Islet of Langerhans (tissue), 1 donor: ENCODE results near the gene SENP5.
"Not testable (repeated sequence)": the region's sequence is repeated elsewhere in the genome, so short reads cannot be mapped to it uniquely, and the experiment has no call there.

ENCODE experiments used
- FAIRE-seq: peaks from one replicate; lab custom pipeline; 2011; peaks lifted over from hg19 to GRCh38; lab: Jason Lieb, UNC

SENP5 gene, protein sequence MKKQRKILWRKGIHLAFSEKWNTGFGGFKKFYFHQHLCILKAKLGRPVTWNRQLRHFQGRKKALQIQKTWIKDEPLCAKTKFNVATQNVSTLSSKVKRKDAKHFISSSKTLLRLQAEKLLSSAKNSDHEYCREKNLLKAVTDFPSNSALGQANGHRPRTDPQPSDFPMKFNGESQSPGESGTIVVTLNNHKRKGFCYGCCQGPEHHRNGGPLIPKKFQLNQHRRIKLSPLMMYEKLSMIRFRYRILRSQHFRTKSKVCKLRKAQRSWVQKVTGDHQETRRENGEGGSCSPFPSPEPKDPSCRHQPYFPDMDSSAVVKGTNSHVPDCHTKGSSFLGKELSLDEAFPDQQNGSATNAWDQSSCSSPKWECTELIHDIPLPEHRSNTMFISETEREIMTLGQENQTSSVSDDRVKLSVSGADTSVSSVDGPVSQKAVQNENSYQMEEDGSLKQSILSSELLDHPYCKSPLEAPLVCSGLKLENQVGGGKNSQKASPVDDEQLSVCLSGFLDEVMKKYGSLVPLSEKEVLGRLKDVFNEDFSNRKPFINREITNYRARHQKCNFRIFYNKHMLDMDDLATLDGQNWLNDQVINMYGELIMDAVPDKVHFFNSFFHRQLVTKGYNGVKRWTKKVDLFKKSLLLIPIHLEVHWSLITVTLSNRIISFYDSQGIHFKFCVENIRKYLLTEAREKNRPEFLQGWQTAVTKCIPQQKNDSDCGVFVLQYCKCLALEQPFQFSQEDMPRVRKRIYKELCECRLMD

DNA sequence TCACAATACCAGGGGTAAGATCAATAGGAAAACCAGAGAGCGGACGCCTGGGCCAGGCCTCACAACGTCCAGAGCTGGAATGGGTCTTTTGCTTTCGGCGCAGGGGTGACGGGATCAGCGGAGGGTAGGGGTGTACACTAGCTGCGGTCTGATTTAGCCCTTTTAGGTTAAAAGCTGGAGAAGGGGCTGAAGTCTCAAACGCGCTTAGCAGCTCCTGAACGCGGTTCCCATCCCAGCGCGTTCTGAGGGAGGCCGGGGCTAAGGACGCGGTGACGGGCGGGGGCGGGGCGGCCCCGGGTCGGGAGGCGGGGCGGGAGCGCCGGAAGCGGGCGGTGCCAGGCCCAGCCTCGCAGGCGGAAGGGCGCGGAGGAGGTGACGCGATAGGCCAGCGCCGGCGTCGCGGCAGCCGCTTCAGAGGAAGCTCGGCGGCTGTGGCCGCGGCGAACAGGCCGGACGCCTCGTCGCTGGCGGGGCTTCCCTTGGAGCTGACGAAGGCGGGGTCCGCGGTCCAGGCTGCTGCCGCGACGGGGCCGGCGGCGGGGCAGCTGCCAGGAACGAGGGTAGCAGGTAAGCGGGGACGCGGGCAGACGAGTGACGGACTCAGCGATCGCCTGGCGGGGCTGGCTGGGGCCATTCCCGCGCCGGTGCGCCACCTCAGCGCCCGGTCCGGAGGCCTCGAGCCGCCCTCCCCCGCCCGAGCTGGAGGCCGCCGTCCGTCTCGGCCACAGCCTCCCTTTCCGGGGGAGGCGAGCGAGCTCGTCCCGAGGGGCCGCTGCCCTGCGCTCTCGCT lies at the start of gene SENP5:
SENP5 (plus strand) TSS at position 414 of the 790 bp plus-strand sequence. CDS start 17,262 bp downstream, outside the sequence.
- FAIRE-seq, result no peak

DNA sequence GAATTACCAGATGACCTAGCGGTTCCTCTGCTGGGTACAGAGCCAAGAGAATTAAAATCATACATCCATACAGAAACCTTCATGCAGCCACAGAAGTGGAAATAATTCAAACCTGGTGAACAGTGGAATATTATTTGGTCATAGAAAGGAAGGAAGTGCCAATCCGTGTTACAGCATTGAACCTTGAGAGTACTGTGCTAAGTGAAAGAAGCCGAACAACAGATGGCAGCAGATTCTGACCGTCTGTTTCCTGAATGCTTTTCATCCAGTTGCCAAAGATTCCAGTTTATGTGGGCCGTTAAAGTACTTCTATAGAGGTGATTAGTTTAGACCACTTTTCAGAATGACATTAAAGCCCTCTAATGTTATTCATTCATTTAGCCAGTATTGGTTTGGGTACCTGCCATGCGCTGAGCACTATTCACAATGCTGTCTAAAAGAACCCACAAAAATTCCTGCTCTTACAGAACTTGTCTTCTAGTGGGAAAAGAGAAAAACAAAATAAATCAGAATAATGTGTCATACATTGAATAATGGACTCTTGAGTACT lies 45.8 kb upstream of the SENP5 start:
- no peak for FAIRE-seq

DNA sequence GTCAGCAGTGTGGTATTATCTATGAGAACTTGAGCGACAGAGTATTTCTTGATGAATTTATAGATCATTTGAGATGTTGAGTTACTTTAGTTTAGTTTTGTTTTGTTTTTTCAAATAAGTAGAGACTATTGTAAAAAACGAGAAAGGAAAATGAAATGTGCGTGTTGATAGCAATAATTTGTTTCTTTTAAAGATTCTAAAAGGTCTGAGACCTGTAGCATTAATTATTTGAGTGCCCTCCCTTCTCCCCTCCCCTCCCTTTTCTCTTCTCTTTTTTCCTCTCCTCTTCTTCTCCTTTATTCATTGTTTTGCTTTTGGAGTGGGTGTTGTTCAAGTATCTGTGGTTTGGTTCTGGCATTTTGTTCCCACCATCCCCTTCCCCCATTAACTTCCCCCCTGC lies 38.1 kb upstream of the SENP5 start:
- not testable (repeated sequence) for FAIRE-seq

DNA sequence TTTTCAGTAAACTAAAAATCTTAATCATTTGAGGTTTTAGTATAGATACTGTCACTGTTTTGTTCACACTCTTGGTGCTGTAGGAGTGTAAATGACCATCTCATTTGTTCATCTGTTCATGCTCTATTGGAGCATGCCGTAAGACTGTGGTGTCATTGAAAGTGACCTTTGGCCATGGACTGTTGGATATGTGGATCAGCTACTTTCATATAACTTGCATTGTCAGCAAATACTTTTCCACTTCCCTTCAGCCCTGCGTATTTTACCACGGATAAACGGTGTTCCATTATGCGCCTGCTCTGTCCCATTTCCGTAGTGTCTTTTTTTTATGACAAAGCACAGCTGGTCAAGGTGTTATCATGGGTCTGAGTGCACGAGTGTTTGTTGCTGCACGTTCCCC lies 32.6 kb upstream of the SENP5 start:
- FAIRE-seq, result no peak

DNA sequence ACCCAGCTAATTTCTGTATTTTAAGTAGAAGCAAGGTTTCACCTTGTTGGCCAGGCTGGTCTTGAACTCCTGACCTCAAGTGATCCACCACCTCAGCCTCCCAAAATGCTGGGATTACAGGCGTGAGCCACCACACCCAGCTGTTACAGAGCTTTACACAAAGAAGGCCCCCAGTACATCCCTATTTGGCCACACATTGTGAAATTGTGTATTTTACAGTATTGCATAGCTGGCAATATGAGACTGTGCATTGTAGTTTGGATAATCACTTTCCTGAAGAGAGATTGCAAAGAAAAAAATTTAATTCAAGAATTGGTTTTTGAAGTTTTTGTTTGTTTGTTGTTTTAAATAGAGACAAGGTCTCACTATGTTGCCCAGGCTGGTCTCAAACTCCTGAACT lies 31.1 kb upstream of the SENP5 start:
- FAIRE-seq, result not testable (repeated sequence)

DNA sequence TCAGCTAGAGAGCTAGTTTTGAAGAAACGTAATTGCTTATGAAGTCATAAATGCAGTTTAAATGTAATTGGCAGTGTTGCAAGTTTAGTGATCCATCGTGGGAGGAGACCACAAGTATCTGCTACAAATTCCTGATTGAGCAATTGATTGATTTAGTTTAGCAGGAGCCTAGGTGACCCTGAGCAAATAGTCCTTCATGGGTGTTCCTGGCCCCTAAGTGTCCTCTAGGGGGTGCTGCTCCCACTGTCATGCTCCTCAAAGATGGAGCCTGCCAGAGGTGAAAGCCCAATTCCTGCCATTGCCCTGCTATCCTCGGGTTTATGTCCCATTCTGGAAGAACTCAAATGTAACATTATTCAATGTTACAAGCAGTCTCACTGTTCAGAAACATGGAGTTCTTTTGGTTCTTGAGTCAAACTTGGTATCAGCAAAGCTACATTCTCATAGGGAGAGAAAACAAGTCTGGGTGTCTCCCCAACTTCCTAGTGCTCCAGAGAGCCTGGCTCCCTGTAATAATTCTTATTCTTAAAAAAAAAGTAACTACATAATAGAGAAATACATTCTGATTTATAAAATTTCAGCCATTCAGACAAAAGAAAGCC lies 29.8 kb upstream of the SENP5 start:
- no peak for FAIRE-seq

DNA sequence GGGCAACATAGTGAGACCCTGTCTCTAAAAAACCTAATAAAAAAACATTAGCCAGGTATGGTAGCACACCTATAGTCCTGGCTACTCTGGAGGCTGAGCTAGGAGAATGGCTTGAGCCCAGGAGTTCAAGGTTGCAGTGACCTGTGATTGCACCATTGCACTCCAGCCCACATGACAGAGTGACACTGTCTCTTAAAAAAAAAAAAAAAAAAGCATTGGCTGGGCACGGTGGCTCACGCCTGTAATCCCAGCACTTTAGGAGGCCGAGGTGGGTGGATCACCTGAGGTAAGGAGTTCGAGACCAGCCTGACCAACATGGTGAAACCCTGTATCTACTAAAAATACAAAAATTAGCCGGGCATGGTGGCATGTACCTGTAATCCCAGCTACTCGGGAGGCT lies 28.4 kb upstream of the SENP5 start:
- not testable (repeated sequence) for FAIRE-seq

DNA sequence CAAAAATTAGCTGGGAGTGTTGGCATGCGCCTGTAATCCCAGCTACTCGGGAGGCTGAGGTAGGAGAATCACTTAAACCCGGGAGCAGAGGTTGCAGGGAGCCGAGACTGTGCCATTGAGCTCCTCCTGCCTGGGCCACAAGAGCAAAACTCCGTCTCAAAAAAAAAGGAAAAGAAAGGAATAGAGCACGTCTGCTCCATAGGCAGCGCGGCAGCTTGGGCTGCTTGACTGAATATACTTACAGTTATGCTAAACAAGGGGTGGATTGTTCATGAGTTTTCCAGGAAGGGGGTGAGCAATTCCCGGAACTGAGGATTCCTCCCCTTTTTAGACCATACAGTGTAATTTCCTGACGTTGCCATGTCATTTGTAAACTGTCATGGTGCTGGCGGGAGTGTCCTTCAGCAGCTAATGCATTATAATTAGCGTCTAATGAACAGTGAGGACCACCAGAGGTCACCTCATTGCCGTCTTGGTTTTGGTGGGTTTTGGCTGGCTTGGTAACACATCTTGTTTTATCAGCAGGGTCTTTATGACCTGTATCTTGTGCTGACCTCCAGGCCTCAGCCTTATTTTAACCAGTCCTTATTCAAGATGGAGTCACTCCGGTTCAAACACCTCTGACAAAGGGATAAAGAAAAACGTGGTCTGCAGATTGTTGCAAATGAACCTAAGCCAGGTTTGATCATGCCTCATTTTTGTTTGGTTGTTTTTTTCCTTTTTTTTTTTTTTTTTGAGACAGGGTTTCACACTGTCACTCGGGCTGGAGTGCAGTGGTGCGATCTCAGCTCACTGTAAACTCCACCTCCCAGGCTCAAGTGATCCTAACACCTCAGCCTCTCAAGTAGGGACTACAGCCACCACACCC lies 24.9 kb upstream of the SENP5 start:
- no peak for FAIRE-seq

DNA sequence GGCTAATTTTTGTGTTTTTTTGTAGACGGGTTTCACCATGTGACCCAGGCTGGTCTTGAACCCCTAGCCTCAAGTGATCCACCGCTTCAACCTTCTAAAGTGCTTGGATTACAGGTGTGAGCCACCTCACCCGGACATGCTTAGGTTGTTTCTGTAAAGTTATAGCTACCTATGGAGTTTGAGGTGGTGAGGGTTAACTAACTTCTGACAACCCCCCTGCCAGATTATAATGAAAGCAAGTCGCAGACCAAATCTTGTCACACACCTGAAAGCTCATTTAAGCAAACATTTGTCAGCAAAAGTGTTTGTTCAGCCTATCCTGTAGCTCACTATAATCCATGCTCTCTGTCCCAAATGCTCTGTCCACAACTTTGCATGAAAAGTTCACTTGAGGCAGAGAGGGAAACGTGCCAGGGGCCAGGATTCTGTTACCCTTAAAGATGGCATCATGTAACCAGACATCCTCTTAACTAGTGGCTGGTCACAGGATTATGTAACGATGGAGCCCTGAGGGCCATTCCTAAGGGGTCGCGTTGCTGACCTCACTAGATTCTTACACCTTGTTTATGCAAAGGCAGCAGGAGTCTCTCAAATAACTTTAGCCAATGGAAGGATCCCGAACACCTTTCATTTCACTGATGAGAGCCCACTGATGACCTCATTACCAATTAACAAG lies 24.1 kb upstream of the SENP5 start:
- no peak for FAIRE-seq

DNA sequence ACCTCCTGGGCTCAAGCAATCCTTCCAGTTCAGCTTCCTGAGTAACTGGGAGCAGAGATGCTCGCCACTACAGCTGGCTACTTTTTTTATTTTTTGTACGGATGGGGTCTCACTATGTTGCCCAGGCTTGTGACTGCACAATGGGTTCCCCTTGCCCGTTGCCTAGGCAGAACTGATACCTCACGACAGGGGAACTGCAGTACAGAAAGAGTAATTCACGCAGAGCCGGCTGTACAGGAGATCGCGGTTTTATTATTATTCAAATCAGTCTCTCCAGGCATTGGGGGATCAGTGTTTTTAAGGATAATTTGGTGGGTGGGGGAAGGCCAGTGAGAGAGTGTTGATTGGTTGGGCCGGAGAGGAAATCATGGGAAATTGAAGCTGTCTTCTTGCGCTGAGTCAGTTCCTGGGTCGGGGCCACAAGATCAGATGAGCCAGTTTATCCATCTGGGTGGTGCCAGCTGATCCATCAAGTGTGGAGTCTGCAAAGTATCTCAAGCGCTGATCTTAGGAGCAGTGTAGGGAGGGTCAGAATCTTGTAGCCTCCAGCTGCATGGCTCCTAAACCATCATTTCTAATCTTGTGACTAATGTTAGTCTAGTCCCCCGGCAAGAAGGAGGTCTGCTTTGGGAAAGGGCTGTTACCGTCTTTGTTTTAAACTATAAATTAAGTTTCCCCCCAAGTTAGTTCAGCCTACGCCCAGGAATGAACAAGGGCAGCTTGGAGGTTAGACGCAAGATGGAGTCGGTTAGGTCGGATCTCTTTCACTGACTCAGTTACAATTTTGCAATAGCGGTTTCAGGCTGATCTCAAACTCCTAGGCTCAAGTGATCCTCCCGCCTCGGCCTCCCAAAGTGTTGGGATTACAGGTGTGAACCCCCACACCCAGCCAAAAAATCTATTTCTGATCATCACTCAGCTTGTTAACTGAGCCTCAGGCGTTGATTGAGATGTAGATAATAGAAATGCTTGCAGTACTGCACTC lies 23.2 kb upstream of the SENP5 start:
- not testable (repeated sequence) for FAIRE-seq

DNA sequence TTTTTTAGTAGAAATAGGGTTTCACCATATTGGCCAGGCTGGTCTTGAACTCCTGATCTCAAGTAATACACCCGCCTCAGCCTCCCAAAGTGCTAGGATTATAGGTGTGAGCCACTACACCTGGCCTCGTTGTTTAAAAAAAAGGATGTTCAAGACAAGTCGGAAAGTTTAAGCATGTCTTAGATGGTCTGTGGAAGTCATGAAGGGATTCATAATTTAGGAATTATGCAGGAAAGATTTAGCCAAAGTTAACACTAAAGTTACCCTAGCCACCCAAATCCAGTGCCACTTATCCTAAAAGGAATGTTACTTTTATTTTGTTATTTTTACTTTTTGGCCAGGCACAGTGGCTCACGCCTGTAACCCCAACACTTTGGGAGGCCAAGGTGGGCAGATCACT lies 19.3 kb upstream of the SENP5 start:
- FAIRE-seq, result not testable (repeated sequence)

DNA sequence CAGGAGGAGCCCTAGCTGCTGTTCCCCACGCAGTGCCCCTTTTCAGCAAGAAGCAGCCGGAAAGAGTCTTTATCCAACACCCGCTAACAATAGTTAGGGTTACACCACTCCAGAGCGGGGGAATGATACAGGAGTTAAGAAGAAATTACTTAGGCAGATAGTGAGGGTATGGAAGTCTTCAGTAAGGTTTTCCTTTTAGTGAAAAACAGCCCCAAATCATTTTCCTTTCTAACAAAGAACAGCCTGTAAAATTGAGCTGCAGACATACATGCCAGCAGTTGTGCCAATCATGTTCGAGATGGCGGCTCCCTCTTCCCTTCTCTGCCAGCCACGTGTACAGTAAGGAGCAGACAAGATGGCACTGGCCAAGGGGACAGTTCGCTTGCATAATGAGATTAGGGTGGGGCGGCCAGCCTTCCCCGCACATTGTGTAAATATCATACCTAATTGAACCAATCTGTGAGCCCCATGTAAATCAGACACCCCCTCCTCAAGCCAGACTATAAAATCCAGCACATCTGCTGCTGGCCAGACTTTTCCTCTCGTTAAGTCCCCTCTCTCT lies 18.5 kb upstream of the SENP5 start:
- FAIRE-seq, result no peak

DNA sequence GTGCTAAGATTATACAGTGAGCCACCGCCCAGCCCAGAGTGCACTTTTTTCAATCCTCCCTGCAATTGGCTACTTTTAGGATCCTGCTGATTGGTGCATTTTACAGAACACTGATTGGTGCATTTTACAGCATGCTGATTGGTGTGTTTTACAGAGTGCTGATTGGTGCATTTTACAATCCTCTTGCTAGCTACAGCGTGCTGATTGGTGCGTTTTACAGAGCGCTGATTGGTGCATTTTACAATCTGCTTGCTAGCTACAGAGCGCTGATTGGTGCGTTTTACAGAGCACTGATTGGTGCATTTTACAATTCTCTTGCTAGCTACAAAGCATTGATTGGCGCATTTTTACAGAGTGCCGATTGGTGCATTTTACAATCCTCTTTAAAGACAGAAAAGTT lies 4.7 kb upstream of the SENP5 start:
- not testable (repeated sequence) for FAIRE-seq

DNA sequence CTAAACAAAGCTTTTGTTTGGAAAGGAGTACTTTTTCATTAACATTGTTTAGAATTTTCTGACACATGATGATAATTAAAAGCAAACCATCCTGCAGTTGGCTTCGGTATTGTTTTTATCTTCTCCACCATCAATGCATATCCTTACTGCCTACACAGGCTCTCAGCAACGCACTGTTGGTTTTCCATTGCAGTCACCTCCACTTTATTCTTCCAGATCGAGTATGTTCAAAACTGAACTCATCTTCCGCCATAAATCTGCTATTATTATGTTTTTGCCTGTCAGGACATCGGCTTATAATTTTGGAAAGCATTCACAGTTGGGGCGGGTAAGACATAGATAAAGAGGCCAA lies 589 bp upstream of the SENP5 start:
- no peak for FAIRE-seq

DNA sequence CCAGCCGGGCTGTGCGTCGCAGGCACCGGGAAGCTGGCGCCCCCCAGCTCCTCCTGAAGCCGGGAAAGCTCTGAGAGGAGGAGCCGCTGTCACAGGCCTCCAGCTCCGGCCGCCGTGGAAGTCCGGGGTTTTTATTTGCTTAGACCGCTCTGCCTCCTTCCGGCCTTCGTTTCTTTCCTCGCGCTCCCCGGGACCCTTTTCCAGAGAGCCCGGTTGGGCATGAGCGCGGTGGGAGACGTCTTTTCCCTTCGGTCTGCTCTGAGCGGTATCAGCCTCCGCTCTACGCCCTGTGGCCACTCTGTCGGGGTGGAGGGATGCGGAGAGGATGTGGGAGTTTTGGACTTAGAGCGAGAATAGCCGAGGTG lies 559 bp downstream of the SENP5 start:
- FAIRE-seq, result no peak

DNA sequence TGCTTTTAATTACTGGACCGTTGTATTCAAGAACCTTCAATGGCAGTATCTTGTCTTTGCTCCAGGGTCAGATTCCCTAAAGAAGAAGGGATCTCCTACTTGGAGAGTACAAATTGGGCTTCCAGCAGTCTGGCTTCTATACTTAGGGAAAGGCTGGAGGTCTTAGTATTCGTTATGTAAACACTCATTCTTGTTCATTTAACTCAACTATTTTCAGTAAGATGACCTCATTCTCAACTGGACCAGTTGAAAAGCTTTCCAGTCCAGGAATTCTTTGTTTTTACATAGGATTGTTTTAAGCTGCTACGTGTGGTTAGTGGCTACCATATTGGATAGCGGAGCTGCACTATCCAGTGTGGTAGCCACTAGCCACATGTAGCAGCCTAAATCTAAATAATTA lies 4.6 kb downstream of the SENP5 start:
- no peak for FAIRE-seq

DNA sequence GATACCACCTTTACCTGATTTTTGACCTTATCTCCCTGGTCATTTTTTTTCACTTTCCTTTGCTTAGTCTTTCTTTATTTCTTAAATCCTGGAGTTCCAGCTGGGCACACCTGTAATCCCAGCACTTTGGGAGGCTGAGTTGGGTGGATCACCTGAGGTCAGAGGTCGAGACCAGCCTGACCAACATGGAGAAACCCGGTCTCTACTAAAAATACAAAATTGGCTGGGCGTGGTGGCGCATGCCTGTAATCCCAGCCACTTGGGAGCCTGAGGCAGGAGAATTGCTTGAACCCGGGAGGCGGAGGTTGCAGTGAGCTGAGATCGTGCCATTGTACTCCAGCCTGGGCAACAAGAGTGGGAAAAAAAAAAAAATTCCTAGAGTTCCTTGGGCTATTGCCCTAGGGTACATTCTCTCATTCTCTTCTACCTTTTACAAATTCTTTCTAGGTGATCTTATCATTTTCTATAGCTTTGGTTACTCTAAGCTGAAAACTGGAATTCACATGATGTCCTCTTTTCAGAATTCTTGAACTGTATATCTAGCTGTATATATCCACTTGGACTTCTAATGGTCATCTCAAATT lies 6.9 kb downstream of the SENP5 start:
- FAIRE-seq, result not testable (repeated sequence)

DNA sequence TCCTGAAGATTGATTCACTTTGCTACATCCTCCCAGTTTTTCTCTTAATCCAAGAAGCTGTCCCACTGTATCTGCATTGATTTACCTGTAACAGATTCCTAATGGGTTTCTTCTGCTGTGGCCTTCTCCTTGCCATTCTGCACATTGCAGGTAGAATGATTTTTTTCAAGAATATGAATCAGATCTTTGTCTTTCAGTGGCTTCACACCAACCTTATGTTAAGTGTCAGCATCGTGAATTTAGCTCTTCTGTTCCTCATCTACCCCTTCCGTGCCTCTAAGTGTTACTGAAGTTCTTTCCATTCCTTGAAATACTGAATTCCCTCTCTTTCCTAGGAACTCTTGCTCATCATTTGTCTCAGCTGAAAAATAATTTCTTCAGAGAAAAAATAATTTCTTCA lies 7.5 kb downstream of the SENP5 start:
- FAIRE-seq, result no peak

DNA sequence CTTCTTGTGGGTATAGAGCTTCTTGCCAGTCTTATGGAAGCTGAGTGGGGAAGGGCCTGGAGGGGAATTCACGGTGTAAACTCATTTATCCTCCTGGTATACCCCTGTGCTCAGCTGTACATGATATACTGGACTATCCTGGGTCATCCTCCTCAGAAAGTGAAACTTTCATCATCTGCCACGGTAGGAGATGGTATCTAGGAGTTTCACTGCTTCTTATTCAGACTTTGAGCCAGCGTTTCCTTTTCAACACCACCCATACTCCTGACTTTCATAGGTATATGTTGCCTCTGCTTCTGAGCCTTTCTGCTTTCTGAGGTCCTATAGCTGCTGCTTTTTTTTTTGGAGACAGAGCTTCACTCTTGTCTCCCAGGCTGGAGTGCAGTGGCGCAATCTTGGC lies 15.6 kb downstream of the SENP5 start:
- no peak for FAIRE-seq
